ENCODE data around the gene TBC1D5. TPM values are rescaled to one million over a fixed set of nuclear protein-coding genes. Genes with fewer than 3 reads are reported as not detected.

TBC1D5 gene
- total and polyA plus RNA-seq, 2 of the 4 experiments (the other 2 are of a cell fraction), result 16.4 to 57.0 TPM

GRCh38 chr3:17680530-17680929, 61.9 kb downstream of the TBC1D5 start:
- Histone ChIP-seq H4K5ac (ENCODE audit: low read depth, low read length) (no peak overlapping the region), H2BK20ac (ENCODE audit: low read depth, low read length) (no peak overlapping the region), H3K9ac (ENCODE audit: low read depth, low read length) (no peak overlapping the region)

More at GRCh38 chr3:17680530-17680929, 61.9 kb downstream of the TBC1D5 start:
- peaks cover 3 to 4% of the 10 kb centered on the region in 2 experiments; a peak in 1 of 4 replicates for H3K79me1 ChIP-seq (ENCODE audit: low read depth in 1 of 2, low read length in 2 of 2)
- H2AK9ac ChIP-seq (replicated peaks; ENCODE audit: low read depth, low read length, poor library complexity), result no peak overlapping the region
- H2BK120ac ChIP-seq (ENCODE audit: low read depth, low read length), result no peak overlapping the region
- no peak overlapping the region for H3K14ac ChIP-seq (replicated peaks; ENCODE audit: low read depth, low read length)
- no peak overlapping the region for H4K91ac ChIP-seq (ENCODE audit: insufficient read depth, low read depth, low read length)
- intact Hi-C loops (cut with micrococcal nuclease), result no loop called here
- H3K4me2 ChIP-seq (ENCODE audit: low read depth, low read length), result no peak overlapping the region
- H4K20me1 ChIP-seq (ENCODE audit: insufficient read depth, low read length), result no peaks in the 10 kb centered on the region
- H3K27ac ChIP-seq (ENCODE audit: insufficient read depth, low read length), result no peak overlapping the region
- H2BK5ac ChIP-seq (ENCODE audit: low read depth, low read length, poor library complexity, severe bottlenecking), result no peak overlapping the region
- dilution Hi-C loops (cut with HindIII; ENCODE audit: low sequenced_read_pairs, unreplicated experiment), result no loop called here
- H3K18ac ChIP-seq (ENCODE audit: low read depth, low read length), result no peak overlapping the region
- H4K8ac ChIP-seq (ENCODE audit: low read depth in 2 of 2, low read length in 2 of 2), result no peak overlapping the region
- H3K9me3 ChIP-seq (ENCODE audit: control insufficient read depth, insufficient read depth, low read length), result no peaks in the 10 kb centered on the region
- DNase-seq (no peak), ATAC-seq (ENCODE audit: low read depth) (no peak)
- H2AK5ac ChIP-seq (ENCODE audit: low read depth, low read length), result no peak overlapping the region
- TF ChIP-seq RCOR1 (IDR thresholded peaks at IDR 0.05; ENCODE audit: insufficient replicate concordance, low read length), result no peak
- TF ChIP-seq MAFK (IDR thresholded peaks at IDR 0.05; ENCODE audit: low read depth, low read length), result no peak
- TF ChIP-seq RFX5 (IDR thresholded peaks at IDR 0.05; ENCODE audit: low read depth, low read length), result no peak
- TF ChIP-seq CHD1 (IDR thresholded peaks at IDR 0.05; ENCODE audit: low read depth, low read length), result no peak
- TF ChIP-seq USF2 (IDR thresholded peaks at IDR 0.05; ENCODE audit: low read depth, low read length), result no peak
- TF ChIP-seq CEBPB (IDR thresholded peaks at IDR 0.05; ENCODE audit: low read depth, low read length), result no peak
- TF ChIP-seq NFE2L2 (IDR thresholded peaks at IDR 0.05; ENCODE audit: low read depth, low read length), result no peak
- TF ChIP-seq RAD21 (IDR thresholded peaks at IDR 0.05; ENCODE audit: low read length), result no peak
- no peaks in the 10 kb centered on the region for H3K36me3 ChIP-seq (ENCODE audit: control insufficient read depth, insufficient read depth, low read length)
- H3K27me3 ChIP-seq (ENCODE audit: control insufficient read depth, insufficient read depth, low read length), result no peaks in the 10 kb centered on the region
- in situ Hi-C loops (cut with MboI; ENCODE audit: low sequenced_read_pairs), result no loop called here
- ChIA-PET POLR2A (ENCODE audit: unreplicated experiment) (no interaction called here), CTCF (no interaction called here)
- H2BK15ac ChIP-seq (ENCODE audit: low read depth, low read length), result no peak overlapping the region
- no peak overlapping the region for H3K4ac ChIP-seq (ENCODE audit: low read depth, low read length)
- no peak overlapping the region for H2AFZ ChIP-seq (replicated peaks; ENCODE audit: low read length, poor library complexity)
- H3K4me1 ChIP-seq (ENCODE audit: control insufficient read depth, insufficient read depth, low read length), result no peaks in the 10 kb centered on the region
- no peak overlapping the region for H3K56ac ChIP-seq (ENCODE audit: extremely low read depth, insufficient read depth, low read length)
- H3K9me1 ChIP-seq (ENCODE audit: insufficient read depth, low read length), result no peaks in the 10 kb centered on the region
- H3K4me3 ChIP-seq (ENCODE audit: insufficient read depth, low read depth, low read length), result no peak overlapping the region
- no peak overlapping the region for H3K23ac ChIP-seq (ENCODE audit: low read depth, low read length)
- no TSS peak for BruUV-seq (replicated peaks)

Data from IMR-90 (cell line).